ENCODE results near the gene SPATA9.
"Not testable (repeated sequence)": the region's sequence is repeated elsewhere in the genome, so short reads cannot be mapped to it uniquely, and the experiment has no call there.

SPATA9 gene

DNA sequence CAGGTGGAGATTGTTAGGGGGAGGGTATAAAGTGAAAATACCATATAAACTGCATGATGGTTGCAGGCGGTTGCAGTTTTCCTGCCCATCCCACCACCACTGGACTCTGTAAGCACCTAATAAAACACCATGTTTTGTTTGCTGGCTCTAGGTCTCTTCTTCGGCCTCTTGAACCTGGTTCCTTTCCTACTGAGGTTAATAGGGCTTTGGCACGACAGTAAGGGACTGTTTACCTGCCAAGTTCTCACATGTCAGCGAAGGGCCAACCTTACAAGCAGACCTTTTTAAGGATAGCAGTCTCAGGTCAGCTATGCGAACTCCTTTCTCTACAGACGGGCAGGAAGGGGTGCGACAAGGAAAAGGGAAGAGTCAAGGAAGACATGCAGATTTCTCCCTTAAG lies 39.6 kb downstream of the SPATA9 start:
- DNase-seq, result no peak

DNA sequence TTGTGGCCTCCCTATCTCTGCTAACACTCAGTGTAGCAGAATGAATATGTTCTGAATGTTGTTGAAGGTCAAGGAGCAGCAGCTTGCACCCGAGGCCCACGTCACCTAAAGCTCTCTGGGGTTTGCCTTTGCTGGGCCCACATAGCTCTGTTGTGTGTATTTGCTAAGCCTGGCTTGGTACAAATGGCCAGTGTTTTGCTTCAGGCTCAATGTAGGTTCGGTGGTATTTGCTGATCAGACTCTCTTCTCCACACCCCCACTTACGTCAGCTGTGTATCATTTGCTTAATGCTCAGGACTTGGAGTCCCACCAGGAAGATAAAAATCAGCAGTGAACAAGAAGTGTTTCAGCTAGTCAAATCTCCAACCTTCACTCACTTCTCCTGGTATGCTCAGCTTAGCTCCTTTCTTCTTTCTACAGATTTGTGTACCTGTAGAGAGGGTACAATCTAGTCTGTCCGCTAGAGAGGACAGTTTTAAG lies 41.0 kb downstream of the SPATA9 start:
- DNase-seq, result no peak

DNA sequence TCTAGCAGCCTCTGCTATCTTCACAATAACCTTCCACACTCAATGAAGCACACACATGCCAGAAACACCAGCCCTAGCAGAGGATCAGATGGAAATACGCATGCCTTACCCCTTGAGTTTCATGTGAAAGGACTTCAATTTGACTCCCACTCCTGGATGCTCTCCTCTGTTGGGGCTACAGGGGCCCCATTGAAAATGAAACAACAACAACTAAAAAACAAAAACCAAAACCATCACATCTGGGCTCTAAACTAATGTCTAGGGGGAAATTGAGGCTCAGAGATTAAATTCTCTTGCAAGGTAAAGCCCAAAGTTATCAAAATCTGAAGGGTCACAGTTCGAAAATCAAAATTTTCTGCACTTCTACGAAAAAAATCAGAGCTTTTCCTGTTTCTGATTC lies 44.2 kb downstream of the SPATA9 start:
- DNase-seq, result no peak

DNA sequence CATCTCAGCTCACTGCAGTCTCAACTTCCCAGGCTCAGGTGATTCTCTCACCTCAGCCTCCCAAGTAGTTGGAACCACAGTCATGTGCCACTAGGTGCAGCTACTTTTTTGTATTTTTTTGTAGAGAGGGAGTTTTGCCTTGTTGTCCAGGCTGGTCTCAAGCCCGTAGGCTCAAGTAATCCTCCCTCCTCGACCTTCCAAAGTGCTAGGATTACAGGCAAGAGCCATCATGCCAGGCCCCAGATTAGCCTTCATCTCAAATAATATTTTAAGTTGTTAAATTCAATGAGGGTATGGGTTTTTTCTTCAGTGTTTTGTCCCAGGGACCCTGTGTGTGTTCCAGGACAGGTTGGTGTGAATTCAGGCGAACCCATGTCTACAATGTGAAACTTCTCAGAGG lies 48.7 kb downstream of the SPATA9 start:
- DNase-seq, result peak in 1 of 6 experiments; percentile 1

DNA sequence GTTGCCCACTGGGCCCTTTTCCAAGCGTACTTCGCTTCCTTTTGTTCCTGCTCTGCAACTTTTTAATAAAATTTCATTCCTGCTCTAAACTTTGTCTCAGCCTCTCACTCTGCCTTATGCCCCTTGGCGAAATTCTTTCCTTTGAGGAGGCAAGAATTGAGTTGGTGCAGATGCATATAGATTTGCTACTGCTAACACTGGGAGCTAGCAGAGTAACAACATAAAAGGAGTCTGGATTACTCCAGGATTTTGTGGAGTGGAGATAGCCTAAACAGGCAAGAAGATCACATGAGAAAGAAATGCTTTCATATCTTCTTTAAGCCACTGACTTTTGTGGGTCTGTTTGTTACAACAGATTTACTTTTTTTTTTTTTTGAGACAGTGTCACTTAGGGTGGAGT lies 49.1 kb downstream of the SPATA9 start:
- DNase-seq, result no peak

DNA sequence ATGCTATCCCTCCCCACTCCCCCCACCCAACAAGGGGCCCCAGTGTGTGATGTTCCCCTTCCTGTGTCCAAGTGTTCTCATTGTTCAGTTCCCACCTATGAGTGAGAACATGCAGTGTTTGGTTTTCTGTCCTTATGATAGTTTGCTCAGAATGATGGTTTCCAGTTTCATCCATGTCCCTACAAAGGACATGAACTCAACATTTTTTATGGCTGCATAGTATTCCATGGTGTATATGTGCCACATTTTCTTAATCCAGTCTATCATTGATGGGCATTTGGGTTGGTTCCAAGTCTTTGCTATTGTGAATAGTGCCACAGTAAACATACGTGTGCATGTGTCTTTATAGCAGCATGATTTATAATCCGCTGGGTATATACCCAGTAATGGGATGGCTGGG lies 49.8 kb downstream of the SPATA9 start:
- not testable (repeated sequence) for DNase-seq

DNA sequence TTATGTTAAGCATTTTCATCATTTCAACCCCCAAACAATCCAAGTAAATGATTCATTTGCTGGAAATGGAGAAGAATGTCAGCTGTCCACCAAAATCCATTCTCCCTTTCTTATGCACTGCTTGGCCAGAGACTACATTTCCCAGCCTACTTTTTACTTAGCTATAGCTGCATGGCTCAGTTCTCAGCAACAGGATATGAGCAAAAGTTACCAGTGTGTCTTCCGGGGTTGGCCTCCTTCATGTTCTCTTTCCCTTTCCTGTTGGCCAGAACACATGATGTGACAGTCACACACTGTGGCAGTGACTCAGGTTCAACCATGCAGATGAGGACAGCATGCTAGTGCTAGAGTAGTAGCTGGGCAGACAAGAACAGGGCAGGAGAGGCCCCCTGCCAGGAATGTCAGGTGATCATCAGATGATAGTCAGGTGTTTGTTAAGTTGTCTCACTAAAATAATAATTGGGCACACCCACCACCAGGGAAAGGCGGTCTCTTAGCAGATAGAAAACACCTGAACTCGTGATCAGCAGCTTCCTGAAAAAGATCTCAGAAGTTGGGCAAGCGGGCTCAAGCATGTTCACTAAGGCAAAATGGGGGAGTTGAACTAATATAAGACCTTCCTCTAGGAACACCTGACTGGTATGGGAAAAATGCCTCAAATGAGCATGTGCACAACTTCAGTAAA lies 50.7 kb downstream of the SPATA9 start:
- DNase-seq, result peak; percentile 40 to 83 (median 67)

DNA sequence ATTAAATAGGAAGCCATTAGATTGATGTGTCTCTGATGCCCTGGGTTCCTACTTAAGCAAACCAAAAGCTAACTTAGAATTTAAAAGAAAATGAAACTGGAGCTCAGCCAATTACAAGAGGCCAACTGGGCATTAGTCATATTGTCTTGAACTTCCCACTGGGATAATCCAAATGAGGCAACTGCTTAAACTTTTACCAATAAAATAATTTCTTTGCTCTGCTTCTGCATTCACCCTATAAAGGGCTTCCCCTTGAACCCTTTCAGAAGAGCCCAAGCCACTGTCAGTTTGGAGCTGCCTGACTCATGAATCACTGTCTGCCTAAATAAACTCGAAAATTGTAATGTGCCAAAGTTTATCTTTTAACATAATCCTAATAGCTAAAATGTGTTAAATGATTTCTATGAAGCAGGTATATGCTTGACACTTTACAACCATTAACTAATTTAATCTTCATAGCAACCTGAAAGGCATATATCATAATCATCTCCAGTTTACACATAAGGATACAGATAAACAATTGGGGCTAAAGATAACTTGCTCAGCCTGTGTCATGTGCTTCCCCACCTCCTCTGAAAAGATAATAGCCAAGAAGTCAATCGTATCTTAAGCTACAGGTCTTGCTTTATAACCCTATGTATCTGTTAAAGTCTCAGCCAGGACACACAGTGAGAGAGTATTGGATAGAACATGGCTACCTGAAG lies 51.4 kb downstream of the SPATA9 start:
- no peak for DNase-seq

DNA sequence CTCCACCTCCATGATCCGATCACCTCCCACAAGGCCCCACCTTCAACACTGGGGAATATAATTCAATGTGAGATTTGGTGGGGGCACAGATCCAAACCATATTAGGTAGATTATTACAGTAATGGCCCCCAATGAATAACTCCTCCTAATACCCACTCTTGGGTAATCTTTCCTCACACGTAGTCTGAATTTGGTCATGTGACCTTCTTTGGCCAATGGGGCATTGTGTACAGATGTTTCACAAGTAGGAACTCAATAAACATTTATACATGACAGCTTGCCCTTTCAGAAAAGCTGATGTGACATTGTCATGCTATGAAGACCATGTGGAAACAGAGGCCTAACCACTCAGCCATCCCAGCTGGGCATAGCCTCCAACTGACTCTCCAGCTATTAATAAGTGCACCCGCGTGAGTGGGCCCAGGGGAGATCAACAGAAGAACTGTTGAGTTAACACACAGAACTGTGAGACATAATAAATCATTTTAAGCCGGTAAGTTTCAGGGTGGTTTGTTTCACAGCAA lies 52.3 kb downstream of the SPATA9 start:
- DNase-seq, result no peak

DNA sequence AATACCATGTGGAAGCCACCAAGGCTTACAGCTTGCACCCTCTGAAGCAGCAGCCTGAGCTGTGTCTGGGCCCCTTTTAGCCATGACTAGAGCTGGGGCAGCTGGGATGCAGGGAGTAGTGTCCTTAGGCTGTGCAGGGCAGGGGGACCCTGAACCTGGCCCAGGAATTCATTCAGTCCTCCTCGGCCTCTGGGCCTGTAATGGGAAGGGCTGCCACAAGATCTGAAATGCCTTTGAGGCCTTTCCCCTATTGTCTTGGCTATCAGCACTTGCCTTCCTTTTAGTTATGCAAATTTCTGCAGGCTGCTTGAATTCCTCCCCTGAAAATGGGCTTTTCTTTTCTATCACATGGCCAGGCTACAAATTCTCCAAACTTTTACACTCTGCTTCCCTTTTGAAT lies 53.9 kb downstream of the SPATA9 start:
- DNase-seq, result no peak

DNA sequence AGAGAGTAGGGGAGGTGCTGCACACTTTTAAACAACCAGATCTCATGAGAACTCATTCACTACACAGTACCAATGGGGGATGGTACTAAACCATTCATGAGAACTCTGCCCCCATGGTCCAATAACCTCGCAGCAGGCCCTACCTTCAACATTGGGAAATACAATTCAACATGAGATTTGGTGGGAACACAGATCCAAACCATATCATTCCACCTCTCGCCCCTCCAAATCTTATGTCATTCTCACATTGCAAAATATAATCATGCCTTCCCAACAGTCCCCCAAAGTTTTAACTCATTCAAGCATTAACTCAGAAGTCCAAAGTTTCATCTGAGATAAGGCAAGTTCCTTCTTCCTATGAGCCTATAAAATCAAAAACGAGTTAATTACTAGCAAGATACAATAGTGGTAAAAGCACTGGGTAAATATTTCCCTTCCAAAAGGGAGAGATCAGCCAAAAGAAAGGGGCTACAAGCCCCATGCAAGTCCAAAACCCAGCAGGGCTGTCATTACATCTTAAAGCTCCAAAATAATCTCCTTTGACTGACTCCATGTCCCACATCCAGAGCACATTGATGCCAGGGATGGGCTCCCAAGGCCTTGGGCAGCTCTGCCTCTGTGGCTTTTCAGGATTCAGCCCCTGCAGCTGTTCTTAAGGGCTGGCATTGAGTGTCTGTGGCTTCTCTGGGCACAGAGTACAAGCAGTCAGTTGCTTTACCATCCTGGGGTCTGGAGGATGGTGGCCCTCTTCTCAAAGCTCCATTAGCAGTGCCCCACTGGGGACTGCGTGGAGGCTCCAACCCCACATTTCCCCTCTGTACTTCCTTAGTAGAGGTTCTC lies 54.6 kb downstream of the SPATA9 start:
- no peak for DNase-seq

DNA sequence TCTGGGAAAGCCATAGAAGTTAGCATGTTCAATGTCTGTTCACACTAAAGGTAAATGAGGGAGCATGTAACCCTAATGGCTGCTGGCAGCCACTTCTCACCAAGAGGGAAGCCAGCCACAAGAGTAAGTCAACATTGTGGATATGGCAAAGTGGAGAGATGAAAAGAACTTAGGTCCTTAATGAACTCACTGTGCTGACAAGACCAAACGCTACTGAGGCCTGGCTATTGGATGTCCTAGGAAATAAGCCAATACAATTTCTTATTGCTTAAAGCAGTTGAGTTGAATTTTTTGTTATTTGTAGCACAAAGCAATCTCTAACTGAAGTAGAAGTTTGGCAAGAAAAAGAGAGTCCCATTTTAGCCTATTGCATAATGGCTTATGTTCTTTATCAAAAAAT lies 56.1 kb downstream of the SPATA9 start:
- no peak for DNase-seq

DNA sequence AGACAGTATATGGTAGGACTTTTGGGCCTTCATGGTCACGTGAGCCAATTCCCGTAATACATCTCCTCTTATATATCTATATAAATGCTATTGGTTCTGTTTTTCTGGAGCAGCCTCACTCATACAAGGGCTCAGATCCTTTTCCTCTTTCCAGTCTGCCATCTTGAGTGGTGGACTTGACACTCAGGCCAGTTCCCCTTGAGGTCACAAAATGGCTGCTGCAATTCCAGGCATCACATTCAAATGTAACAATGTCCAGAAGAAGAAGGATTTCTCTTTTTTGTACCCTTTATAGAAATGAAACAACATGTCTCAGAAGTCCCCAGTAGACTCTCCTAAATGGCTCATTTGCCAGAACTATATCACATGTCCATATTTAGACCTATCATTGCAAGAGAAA lies 58.4 kb downstream of the SPATA9 start:
- DNase-seq, result no peak

DNA sequence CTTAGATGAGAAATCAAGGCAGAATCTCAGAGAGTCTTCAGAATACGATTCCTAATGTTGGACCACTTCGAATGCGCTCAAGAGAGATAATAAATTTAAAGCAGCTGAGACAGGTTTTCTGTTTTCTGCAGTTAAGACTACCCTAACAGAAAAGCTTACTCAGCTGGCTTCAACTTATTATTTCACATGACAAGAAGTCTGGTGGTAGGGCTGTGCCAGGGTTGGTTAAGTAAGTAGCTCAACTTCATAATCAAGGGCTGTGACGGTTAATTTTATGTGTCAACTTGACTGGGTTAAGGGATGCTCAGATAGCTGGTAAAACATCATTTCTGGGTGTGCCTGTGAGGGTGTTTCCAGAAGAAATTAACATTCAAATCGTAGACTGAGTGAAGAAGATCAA lies 59.1 kb downstream of the SPATA9 start:
- DNase-seq, result no peak

DNA sequence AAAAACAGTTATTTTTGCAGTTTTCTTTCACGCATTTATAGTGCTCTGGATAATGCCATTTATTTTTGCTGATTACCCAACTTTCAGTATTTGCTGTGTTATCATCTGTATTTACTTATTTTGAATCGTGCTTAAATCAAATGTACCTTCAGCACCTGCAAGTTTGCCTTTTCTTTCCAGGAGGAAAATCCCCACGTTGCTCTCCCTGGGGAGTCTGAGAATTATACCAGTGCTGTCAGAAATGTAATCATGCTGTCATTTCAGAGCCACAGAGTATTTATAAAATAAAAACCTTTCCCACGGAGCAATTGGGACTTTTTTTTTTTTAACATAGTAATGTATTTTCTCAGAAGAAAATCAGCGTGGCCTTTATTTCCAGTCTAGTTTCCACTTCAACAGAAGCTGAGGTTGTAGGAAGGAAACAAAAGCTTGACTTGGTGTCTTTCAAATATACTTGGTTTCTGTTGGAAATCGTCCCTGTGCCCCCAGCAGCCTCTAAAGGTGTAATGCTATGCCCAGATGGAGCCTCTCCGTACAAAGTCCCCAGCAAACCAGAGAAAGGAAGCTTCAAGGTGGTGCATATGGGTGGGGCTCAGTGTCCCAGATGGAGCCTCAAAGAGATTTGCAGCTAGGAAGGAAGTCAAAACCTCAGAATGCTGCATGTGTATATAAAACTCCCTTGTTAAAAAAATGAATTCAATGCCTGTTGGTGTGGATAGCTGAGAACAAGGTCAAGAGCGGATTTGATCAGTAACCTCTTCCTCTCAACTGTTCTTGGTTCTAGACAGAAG lies 60.8 kb downstream of the SPATA9 start:
- peak; percentile 6 to 74 (median 46) for DNase-seq

DNA sequence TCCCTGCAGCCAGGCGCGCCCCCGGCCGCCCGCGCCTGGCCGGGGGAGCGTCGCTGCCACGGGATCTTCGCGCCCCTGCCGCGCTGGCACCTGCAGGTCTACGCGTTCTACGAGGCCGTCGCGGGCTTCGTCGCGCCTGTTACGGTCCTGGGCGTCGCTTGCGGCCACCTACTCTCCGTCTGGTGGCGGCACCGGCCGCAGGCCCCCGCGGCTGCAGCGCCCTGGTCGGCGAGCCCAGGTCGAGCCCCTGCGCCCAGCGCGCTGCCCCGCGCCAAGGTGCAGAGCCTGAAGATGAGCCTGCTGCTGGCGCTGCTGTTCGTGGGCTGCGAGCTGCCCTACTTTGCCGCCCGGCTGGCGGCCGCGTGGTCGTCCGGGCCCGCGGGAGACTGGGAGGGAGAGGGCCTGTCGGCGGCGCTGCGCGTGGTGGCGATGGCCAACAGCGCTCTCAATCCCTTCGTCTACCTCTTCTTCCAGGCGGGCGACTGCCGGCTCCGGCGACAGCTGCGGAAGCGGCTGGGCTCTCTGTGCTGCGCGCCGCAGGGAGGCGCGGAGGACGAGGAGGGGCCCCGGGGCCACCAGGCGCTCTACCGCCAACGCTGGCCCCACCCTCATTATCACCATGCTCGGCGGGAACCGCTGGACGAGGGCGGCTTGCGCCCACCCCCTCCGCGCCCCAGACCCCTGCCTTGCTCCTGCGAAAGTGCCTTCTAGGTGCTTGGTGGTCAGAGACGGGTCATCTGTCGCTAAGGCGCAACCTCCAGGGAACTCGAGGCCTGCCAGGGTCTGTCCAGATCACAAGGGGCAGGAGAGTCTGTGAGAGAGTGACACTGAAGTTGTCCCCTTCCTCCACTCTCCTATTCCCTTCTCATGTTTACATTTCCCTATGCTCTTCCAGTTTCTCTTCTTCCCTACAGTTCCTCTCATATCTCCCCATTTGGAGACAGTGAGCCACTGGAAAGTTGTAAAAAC lies 61.6 kb downstream of the SPATA9 start:
- DNase-seq, result peak; percentile 8 to 67 (median 45)

DNA sequence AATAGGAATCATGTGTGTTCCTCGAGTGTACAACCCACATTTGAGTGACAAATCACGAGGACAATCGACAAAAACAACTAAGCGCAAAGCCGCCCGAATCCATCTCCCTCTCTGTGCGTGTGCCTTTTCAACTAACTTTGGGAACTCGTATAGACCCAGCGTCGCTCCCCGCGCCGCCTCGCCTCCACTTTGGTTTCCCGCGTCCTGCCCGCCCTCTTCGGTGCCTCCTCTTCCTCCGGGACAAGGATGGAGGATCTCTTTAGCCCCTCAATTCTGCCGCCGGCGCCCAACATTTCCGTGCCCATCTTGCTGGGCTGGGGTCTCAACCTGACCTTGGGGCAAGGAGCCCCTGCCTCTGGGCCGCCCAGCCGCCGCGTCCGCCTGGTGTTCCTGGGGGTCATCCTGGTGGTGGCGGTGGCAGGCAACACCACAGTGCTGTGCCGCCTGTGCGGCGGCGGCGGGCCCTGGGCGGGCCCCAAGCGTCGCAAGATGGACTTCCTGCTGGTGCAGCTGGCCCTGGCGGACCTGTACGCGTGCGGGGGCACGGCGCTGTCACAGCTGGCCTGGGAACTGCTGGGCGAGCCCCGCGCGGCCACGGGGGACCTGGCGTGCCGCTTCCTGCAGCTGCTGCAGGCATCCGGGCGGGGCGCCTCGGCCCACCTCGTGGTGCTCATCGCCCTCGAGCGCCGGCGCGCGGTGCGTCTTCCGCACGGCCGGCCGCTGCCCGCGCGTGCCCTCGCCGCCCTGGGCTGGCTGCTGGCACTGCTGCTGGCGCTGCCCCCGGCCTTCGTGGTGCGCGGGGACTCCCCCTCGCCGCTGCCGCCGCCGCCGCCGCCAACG lies 62.5 kb downstream of the SPATA9 start, which contains the start of gene GPR150:
Gene GPR150, plus strand, starts transcription at position 58 of the 840 bp plus-strand sequence. Its CDS starts 189 bp downstream, at position 247.
- peak; percentile 23 to 59 (median 45) for DNase-seq

DNA sequence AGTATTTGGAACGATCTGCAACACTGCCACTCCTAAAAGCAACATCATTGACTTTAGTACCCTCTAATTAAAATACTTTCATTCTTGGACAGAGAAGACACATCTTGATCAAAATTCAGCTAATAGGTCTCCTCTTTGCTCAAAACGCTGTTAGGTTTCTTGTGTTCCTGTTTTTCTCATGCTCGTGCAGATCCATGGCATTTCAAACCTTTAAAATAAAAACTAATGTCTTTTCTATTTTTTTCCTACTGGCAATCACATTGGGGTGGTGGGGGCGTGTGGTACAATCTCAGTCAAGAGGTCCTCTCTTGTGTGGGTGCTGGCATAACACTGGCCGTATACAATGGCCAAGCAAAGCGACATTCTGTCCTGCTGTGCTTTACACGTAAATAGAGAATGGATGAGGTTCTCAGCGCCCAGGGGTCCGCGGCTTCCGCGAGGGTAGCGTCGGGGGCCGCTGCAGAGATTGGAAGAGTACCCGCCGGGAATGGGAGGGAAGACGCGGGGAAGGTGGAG lies 63.2 kb downstream of the SPATA9 start:
- peak in 1 of 6 experiments; percentile 3 for DNase-seq

DNA sequence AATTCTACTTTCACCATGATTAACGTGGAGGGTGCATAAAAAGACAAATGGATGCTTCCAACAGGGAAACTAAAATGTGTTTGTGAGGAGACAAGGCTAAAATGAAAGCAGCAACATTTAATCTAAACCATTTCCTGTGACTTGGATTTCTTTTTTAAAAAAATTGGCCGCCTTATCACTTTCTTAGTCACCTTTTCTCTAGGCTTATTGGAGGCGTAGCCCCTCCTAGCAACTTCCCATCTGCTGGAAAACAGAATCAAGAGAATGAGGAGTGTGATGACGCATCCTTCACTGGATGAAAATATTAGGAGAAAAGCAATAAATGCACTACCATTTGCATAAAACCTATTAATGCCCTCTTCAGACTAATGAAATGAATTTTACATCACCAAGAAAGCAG lies 63.7 kb downstream of the SPATA9 start:
- DNase-seq, result no peak

DNA sequence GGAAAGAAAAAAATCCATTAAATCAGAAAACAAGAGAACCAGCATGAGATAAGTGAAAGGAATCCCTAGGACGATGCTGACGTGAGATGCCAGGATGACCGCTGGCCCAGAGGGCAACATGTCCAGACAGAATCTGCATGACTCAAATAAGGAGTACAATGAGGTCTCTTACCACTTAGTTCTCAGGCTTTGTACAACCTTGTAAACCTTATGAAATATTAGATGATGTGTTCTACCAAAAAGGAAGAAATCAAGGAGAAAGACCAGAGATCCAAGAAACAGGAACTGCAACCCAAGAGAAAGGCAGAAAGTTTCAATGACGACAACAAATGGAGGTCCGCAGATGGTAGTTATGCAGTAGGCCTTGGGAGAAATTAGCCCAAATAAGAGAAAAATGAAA lies 65.7 kb downstream of the SPATA9 start:
- DNase-seq, result no peak

All from stimulated activated naive CD4-positive, alpha-beta T cell (primary cell).